Glutamatergic neuron (in vitro differentiated cells): ENCODE data around the gene ZNF879. TPM values are rescaled to one million over a fixed set of nuclear protein-coding genes. Genes with fewer than 3 reads are reported as not detected.

Source experiments
- total RNA-seq: library from RNA; stranded (reverse); fragmentation: NEBNext Ultra II Directional; extraction: Animal tissue kit (Norgen Biotek cat#: 25700); gene quantifications from one replicate; pipeline ENCODE4 v1.2.1, GENCODE V29; 2021; ENCODE audit not compliant: unreplicated experiment

ZNF879 gene
- total RNA-seq, 1 donor from 2014 or later: 5.7 TPM

Other genes with a start within 250 kb of the ZNF879 start
- 18.0 TPM for gene ZNF354B, start 163.9 kb upstream of the ZNF879 start, total RNA-seq
- 2.2 TPM for gene ZFP2, start 127.9 kb upstream of the ZNF879 start, total RNA-seq
- gene ZNF454, start 82.6 kb upstream of the ZNF879 start, total RNA-seq: 9.3 TPM
- not detected for gene GRM6, start 28.5 kb upstream of the ZNF879 start, total RNA-seq
- 11.4 TPM for gene ZNF354C, start 36.6 kb downstream of the ZNF879 start, total RNA-seq